22Rv1 (cell line): ENCODE measurements around the gene NOXO1.

Source experiments
- ZFX ChIP-seq: fragments of 450-650 bp; IDR thresholded peaks from 2 replicates; pipeline ENCODE4 v1.6.1; 2017; ENCODE audit warnings: antibody characterized with exemption, borderline replicate concordance
- TF ChIP-seq, protein P1 (sequence below): fragments of 450-650 bp; IDR thresholded peaks from 2 replicates; pipeline ENCODE4 v1.5.1; 2017; ENCODE audit warnings: mild to moderate bottlenecking

GRCh38 chr16:1964506-1965395 is 16.5 kb downstream of the NOXO1 start, which contains the start of gene RPS2:
- TF ChIP-seq, protein P1, sequence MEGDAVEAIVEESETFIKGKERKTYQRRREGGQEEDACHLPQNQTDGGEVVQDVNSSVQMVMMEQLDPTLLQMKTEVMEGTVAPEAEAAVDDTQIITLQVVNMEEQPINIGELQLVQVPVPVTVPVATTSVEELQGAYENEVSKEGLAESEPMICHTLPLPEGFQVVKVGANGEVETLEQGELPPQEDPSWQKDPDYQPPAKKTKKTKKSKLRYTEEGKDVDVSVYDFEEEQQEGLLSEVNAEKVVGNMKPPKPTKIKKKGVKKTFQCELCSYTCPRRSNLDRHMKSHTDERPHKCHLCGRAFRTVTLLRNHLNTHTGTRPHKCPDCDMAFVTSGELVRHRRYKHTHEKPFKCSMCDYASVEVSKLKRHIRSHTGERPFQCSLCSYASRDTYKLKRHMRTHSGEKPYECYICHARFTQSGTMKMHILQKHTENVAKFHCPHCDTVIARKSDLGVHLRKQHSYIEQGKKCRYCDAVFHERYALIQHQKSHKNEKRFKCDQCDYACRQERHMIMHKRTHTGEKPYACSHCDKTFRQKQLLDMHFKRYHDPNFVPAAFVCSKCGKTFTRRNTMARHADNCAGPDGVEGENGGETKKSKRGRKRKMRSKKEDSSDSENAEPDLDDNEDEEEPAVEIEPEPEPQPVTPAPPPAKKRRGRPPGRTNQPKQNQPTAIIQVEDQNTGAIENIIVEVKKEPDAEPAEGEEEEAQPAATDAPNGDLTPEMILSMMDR, result peak; percentile 23; the same call in 1 of the 2 replicates
- no peak for TF ChIP-seq ZFX
